Mucosa of stomach (tissue), 1 donor: Measurements from ENCODE around the gene ADH1C.
"Not testable (repeated sequence)": the region's sequence is repeated elsewhere in the genome, so short reads cannot be mapped to it uniquely, and the experiment has no call there.

ENCODE experiments used
- H3K27me3 ChIP-seq: one replicate; pipeline ENCODE4 v1.7.0; 2013; ENCODE audit warnings: mild to moderate bottlenecking, low read length; ENCODE audit not compliant: control insufficient read depth, insufficient read depth
- H3K36me3 ChIP-seq: one replicate; pipeline ENCODE4 v1.7.0; 2013; ENCODE audit warnings: low read length; ENCODE audit not compliant: control insufficient read depth, insufficient read depth
- H3K4me1 ChIP-seq: one replicate; pipeline ENCODE4 v1.7.0; 2013; ENCODE audit warnings: mild to moderate bottlenecking, low read length; ENCODE audit not compliant: control insufficient read depth, insufficient read depth
- H3K4me3 ChIP-seq: one replicate; pipeline ENCODE4 v1.7.0; 2013; ENCODE audit warnings: low read length
- H3K9ac ChIP-seq: one replicate; pipeline ENCODE4 v1.7.0; 2013; ENCODE audit warnings: mild to moderate bottlenecking, low read length, moderate library complexity
- H3K9me3 ChIP-seq: one replicate; pipeline ENCODE4 v1.7.0; 2013; ENCODE audit warnings: mild to moderate bottlenecking, low read length, moderate library complexity; ENCODE audit not compliant: control insufficient read depth
- donor health status: Pancreatic carcinoma.

ADH1C gene

GRCh38 chr4:99321241-99322191, 31.0 kb downstream of the ADH1C start, which contains the start of gene ADH1B:
Gene ADH1B, minus strand, starts transcription at chr4:99321401. Its CDS starts 70 bp downstream, at chr4:99321331.
- H3K27me3 ChIP-seq: no peaks in the 10 kb centered on the region
- no peak within 1 kb of the TSS for H3K4me3 ChIP-seq
- H3K9ac ChIP-seq: no peak within 1 kb of the TSS

GRCh38 chr4:99317811-99318210, 34.7 kb downstream of the ADH1C start:
- not testable (repeated sequence) for H3K27me3 ChIP-seq, H3K36me3 ChIP-seq, H3K4me1 ChIP-seq, H3K4me3 ChIP-seq, H3K9ac ChIP-seq, H3K9me3 ChIP-seq

More at GRCh38 chr4:99321241-99322191, 31.0 kb downstream of the ADH1C start, which contains the start of gene ADH1B:
- H3K4me1 ChIP-seq: peaks cover 3% of the 10 kb centered on the region
- H3K9me3 ChIP-seq: no peaks in the 10 kb centered on the region
- H3K36me3 ChIP-seq: no peaks in the 10 kb centered on the region

GRCh38 chr4:99317354-99317753, 35.2 kb downstream of the ADH1C start:
- Histone ChIP-seq H3K36me3 (no peaks in the 10 kb centered on the region), H3K9me3 (no peaks in the 10 kb centered on the region), H3K4me1 (no peaks in the 10 kb centered on the region), H3K9ac (no peak overlapping the region), H3K4me3 (no peak overlapping the region), H3K27me3 (no peaks in the 10 kb centered on the region)

GRCh38 chr4:99315839-99316238, 36.7 kb downstream of the ADH1C start:
- H3K9ac ChIP-seq: no peak overlapping the region
- no peaks in the 10 kb centered on the region for H3K36me3 ChIP-seq
- no peaks in the 10 kb centered on the region for H3K9me3 ChIP-seq
- H3K4me3 ChIP-seq: no peak overlapping the region
- no peaks in the 10 kb centered on the region for H3K4me1 ChIP-seq
- H3K27me3 ChIP-seq: no peaks in the 10 kb centered on the region

- no peak overlapping the region for H3K9ac ChIP-seq
- H3K4me3 ChIP-seq: no peak overlapping the region
- no peaks in the 10 kb centered on the region for H3K9me3 ChIP-seq
- H3K4me1 ChIP-seq: no peaks in the 10 kb centered on the region
- H3K36me3 ChIP-seq: no peaks in the 10 kb centered on the region
- H3K27me3 ChIP-seq: no peaks in the 10 kb centered on the region
These were observed 38.3 kb downstream of the ADH1C start for GRCh38 chr4:99314211-99314610.

- H3K9me3 ChIP-seq: no peaks in the 10 kb centered on the region
- no peaks in the 10 kb centered on the region for H3K36me3 ChIP-seq
- no peaks in the 10 kb centered on the region for H3K4me1 ChIP-seq
- H3K27me3 ChIP-seq: no peaks in the 10 kb centered on the region
- H3K4me3 ChIP-seq: no peak overlapping the region
- no peak overlapping the region for H3K9ac ChIP-seq
These were observed 42.2 kb downstream of the ADH1C start for GRCh38 chr4:99310389-99310788.

GRCh38 chr4:99305638-99306400, 46.7 kb downstream of the ADH1C start:
- Histone ChIP-seq H3K9me3 (no peaks in the 10 kb centered on the region), H3K4me3 (no peak overlapping the region), H3K4me1 (no peaks in the 10 kb centered on the region), H3K36me3 (no peaks in the 10 kb centered on the region), H3K9ac (no peak overlapping the region), H3K27me3 (no peaks in the 10 kb centered on the region)

- Histone ChIP-seq H3K4me3 (no peak overlapping the region), H3K36me3 (no peaks in the 10 kb centered on the region), H3K9ac (no peak overlapping the region), H3K27me3 (no peaks in the 10 kb centered on the region), H3K9me3 (no peaks in the 10 kb centered on the region), H3K4me1 (no peaks in the 10 kb centered on the region)
These were observed 51.0 kb downstream of the ADH1C start for GRCh38 chr4:99301376-99302164.

GRCh38 chr4:99300934-99301333, 51.6 kb downstream of the ADH1C start:
- no peaks in the 10 kb centered on the region for H3K9me3 ChIP-seq
- H3K4me3 ChIP-seq: no peak overlapping the region
- H3K36me3 ChIP-seq: no peaks in the 10 kb centered on the region
- H3K9ac ChIP-seq: no peak overlapping the region
- H3K27me3 ChIP-seq: no peaks in the 10 kb centered on the region
- no peaks in the 10 kb centered on the region for H3K4me1 ChIP-seq

- Histone ChIP-seq H3K4me1 (no peaks in the 10 kb centered on the region), H3K9ac (no peak overlapping the region), H3K9me3 (no peaks in the 10 kb centered on the region), H3K27me3 (no peaks in the 10 kb centered on the region), H3K4me3 (no peak overlapping the region), H3K36me3 (no peaks in the 10 kb centered on the region)
These were observed 59.2 kb downstream of the ADH1C start for GRCh38 chr4:99293357-99293756.

GRCh38 chr4:99290848-99291786, 61.4 kb downstream of the ADH1C start, which contains the start of gene ADH1A:
Gene ADH1A, minus strand, starts transcription at chr4:99290985. Its CDS starts 71 bp downstream, at chr4:99290914.
- Histone ChIP-seq H3K4me3 (no peak within 1 kb of the TSS), H3K36me3 (no peaks in the 10 kb centered on the region), H3K4me1 (no peaks in the 10 kb centered on the region), H3K9ac (no peak within 1 kb of the TSS), H3K27me3 (no peaks in the 10 kb centered on the region), H3K9me3 (no peaks in the 10 kb centered on the region)
